HL-60 (cell line): ENCODE data around the gene NTN4.

ENCODE experiments used
- DNase-seq, 2 experiments: peaks; one replicate each; pipeline ENCODE4 v3.0.0-alpha.2; 2010 to 2020; ENCODE audit warnings: low read depth in 1 of 2, low spot score in 1 of 2
- H3K27ac ChIP-seq: fragments of 250-450 bp; sonication (Bioruptor Pico); replicated peaks from 2 replicates; pipeline ENCODE4 v1.5.1; 2020; ENCODE audit warnings: mild to moderate bottlenecking, moderate library complexity
- H3K27me3 ChIP-seq: fragments of 250-450 bp; sonication (Bioruptor Pico); 2 replicates; pipeline ENCODE4 v1.5.1; 2021; ENCODE audit warnings: mild to moderate bottlenecking, moderate library complexity; ENCODE audit not compliant: insufficient read depth, poor library complexity, severe bottlenecking
- H3K4me3 ChIP-seq: replicated peaks from 2 replicates; pipeline ENCODE4 v1.5.1; 2011; ENCODE audit warnings: mild to moderate bottlenecking, control low read depth, low read length; ENCODE audit not compliant: insufficient read depth
- CTCF ChIP-seq: IDR thresholded peaks from one replicate; pipeline ENCODE4 v1.5.1; 2011; ENCODE audit warnings: low read length, control low read depth, inconsistent platforms; ENCODE audit not compliant: insufficient read depth
- GABPA ChIP-seq: IDR thresholded peaks from 2 replicates; pipeline ENCODE4 v1.6.1; 2012; ENCODE audit warnings: low read depth
- POLR2AphosphoS5 ChIP-seq: IDR thresholded peaks from 2 replicates; pipeline ENCODE4 v1.6.1; 2012; ENCODE audit warnings: low read depth
- SPI1 ChIP-seq: IDR thresholded peaks from 2 replicates; pipeline ENCODE4 v1.6.1; 2012; ENCODE audit warnings: low read depth, mild to moderate bottlenecking, borderline replicate concordance
- TF ChIP-seq, protein P1 (sequence below): IDR thresholded peaks from 2 replicates; pipeline ENCODE4 v1.6.1; 2012; ENCODE audit warnings: low read depth; ENCODE audit not compliant: insufficient replicate concordance

NTN4 gene

GRCh38 chr12:95733141-95733825 lies 57.3 kb downstream of the NTN4 start:
- no peak for DNase-seq
- TF ChIP-seq GABPA: no peak
- no peak for TF ChIP-seq CTCF
- TF ChIP-seq, protein P1, sequence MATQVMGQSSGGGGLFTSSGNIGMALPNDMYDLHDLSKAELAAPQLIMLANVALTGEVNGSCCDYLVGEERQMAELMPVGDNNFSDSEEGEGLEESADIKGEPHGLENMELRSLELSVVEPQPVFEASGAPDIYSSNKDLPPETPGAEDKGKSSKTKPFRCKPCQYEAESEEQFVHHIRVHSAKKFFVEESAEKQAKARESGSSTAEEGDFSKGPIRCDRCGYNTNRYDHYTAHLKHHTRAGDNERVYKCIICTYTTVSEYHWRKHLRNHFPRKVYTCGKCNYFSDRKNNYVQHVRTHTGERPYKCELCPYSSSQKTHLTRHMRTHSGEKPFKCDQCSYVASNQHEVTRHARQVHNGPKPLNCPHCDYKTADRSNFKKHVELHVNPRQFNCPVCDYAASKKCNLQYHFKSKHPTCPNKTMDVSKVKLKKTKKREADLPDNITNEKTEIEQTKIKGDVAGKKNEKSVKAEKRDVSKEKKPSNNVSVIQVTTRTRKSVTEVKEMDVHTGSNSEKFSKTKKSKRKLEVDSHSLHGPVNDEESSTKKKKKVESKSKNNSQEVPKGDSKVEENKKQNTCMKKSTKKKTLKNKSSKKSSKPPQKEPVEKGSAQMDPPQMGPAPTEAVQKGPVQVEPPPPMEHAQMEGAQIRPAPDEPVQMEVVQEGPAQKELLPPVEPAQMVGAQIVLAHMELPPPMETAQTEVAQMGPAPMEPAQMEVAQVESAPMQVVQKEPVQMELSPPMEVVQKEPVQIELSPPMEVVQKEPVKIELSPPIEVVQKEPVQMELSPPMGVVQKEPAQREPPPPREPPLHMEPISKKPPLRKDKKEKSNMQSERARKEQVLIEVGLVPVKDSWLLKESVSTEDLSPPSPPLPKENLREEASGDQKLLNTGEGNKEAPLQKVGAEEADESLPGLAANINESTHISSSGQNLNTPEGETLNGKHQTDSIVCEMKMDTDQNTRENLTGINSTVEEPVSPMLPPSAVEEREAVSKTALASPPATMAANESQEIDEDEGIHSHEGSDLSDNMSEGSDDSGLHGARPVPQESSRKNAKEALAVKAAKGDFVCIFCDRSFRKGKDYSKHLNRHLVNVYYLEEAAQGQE: no peak
- TF ChIP-seq POLR2AphosphoS5: no peak
- no peak for TF ChIP-seq SPI1
- Histone ChIP-seq H3K4me3 (no peak overlapping the region), H3K27ac (no peak overlapping the region), H3K27me3 (peaks cover under 1% of the 10 kb centered on the region)

DNA sequence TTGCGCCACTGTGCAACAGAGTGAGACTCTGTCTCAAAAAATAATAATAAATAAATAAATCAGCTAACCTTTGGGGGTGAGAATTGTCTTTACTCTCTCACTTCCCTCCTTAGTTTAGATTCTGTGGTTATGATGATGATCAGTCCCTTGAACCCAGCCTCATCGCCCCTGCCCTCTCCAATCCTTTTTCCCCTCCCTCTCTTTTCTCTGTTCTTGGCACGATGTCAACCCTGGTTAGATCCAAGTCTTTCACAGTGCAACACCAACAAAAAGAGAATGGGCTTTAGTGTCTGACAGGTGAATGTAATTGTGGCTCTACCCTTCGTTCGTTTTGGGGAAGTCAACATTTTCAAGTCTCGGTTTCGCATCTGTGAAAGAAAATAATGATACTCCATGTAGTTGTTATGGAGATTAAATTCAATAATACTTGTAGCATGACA lies 59.0 kb downstream of the NTN4 start:
- Histone ChIP-seq H3K27me3 (no peaks in the 10 kb centered on the region), H3K27ac (no peak overlapping the region), H3K4me3 (no peak overlapping the region)
- no peak for DNase-seq
- TF ChIP-seq, protein P1: no peak
- no peak for TF ChIP-seq SPI1
- no peak for TF ChIP-seq GABPA
- no peak for TF ChIP-seq CTCF
- TF ChIP-seq POLR2AphosphoS5: no peak

DNA sequence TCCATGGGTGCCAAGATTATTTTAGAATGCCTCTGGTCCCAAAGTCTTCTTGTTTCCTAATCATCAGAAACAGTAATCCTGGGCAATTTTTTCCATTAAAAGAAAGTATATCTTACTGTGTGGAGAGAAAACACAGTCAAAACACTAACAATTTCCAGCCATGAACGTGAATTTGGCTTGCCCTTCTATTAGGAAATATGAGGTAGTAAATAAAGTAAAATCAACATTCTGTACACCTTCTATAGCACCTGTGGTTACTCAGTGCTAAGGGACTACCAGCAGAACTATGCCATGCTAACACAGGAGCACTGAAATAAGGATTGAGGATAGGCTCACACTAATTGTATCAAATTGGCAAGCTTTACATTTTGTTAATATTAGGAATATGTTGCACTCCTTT lies 60.1 kb downstream of the NTN4 start:
- TF ChIP-seq, protein P1: no peak
- Histone ChIP-seq H3K4me3 (no peak overlapping the region), H3K27me3 (no peaks in the 10 kb centered on the region), H3K27ac (no peak overlapping the region)
- DNase-seq: no peak
